ENCODE results near the gene FXYD6.
"Not testable (repeated sequence)": the region's sequence is repeated elsewhere in the genome, so short reads cannot be mapped to it uniquely, and the experiment has no call there.

FXYD6 gene

GRCh38 chr11:117814204-117814765 is 62.2 kb downstream of the FXYD6 start:
- Mint-ChIP-seq H3K4me3 (peak overlapping the region; percentile 59), H3K4me1 (peaks cover 90% of the 10 kb centered on the region), H3K27ac (no peak overlapping the region)

GRCh38 chr11:117810056-117810451 is 66.4 kb downstream of the FXYD6 start:
- DNase-seq; H3K9me3 Mint-ChIP-seq; H3K27ac Mint-ChIP-seq; H3K4me3 Mint-ChIP-seq; H3K36me3 Mint-ChIP-seq (ENCODE audit: low read depth): not testable (repeated sequence)
- H3K4me1 Mint-ChIP-seq: peaks cover 59% of the 10 kb centered on the region
- peaks cover 70% of the 10 kb centered on the region for H3K27me3 Mint-ChIP-seq (ENCODE audit: low read depth, poor library complexity)

More at GRCh38 chr11:117814204-117814765, 62.2 kb downstream of the FXYD6 start:
- Mint-ChIP-seq H3K27me3 (ENCODE audit: low read depth, poor library complexity) (peaks cover 34% of the 10 kb centered on the region), H3K9me3 (no peaks in the 10 kb centered on the region), H3K36me3 (ENCODE audit: low read depth) (no peaks in the 10 kb centered on the region)
- TF ChIP-seq CTCF (IDR thresholded peaks at IDR 0.05): no peak
- no peak for DNase-seq

- peak; percentile 76 for DNase-seq
- H3K27me3 Mint-ChIP-seq (ENCODE audit: low read depth, poor library complexity): peaks cover 76% of the 10 kb centered on the region
- TF ChIP-seq CTCF (IDR thresholded peaks at IDR 0.05): peak; percentile 64
- H3K4me3 Mint-ChIP-seq: no peak overlapping the region
- H3K27ac Mint-ChIP-seq: no peak overlapping the region
- H3K36me3 Mint-ChIP-seq (ENCODE audit: low read depth): no peaks in the 10 kb centered on the region
- peaks cover 53% of the 10 kb centered on the region for H3K4me1 Mint-ChIP-seq
- H3K9me3 Mint-ChIP-seq: no peaks in the 10 kb centered on the region
These were observed 67.0 kb downstream of the FXYD6 start for GRCh38 chr11:117809236-117810055.

- H3K27me3 Mint-ChIP-seq (ENCODE audit: low read depth, poor library complexity): peaks cover 79% of the 10 kb centered on the region
- no peaks in the 10 kb centered on the region for H3K36me3 Mint-ChIP-seq (ENCODE audit: low read depth)
- H3K4me3 Mint-ChIP-seq: no peak overlapping the region
- H3K27ac Mint-ChIP-seq: no peak overlapping the region
- H3K9me3 Mint-ChIP-seq: no peaks in the 10 kb centered on the region
- TF ChIP-seq CTCF (IDR thresholded peaks at IDR 0.05): no peak
- peaks cover 47% of the 10 kb centered on the region for H3K4me1 Mint-ChIP-seq
- DNase-seq: no peak
These were observed 67.7 kb downstream of the FXYD6 start for GRCh38 chr11:117808784-117809183.

GRCh38 chr11:117807482-117808327 is 68.8 kb downstream of the FXYD6 start:
- Mint-ChIP-seq H3K36me3 (ENCODE audit: low read depth) (no peaks in the 10 kb centered on the region), H3K4me1 (peaks cover 36% of the 10 kb centered on the region), H3K9me3 (no peaks in the 10 kb centered on the region), H3K4me3 (no peak overlapping the region), H3K27ac (no peak overlapping the region), H3K27me3 (ENCODE audit: low read depth, poor library complexity) (peaks cover 90% of the 10 kb centered on the region)
- peak; percentile 89 for DNase-seq
- peak; percentile 88 for TF ChIP-seq CTCF (IDR thresholded peaks at IDR 0.05)

GRCh38 chr11:117806846-117807245 is 69.6 kb downstream of the FXYD6 start:
- Mint-ChIP-seq H3K9me3 (no peaks in the 10 kb centered on the region), H3K36me3 (ENCODE audit: low read depth) (no peaks in the 10 kb centered on the region), H3K27ac (no peak overlapping the region), H3K4me3 (no peak overlapping the region), H3K4me1 (peaks cover 27% of the 10 kb centered on the region), H3K27me3 (ENCODE audit: low read depth, poor library complexity) (peaks cover 94% of the 10 kb centered on the region)
- TF ChIP-seq CTCF (IDR thresholded peaks at IDR 0.05): no peak
- no peak for DNase-seq
